H1 (cell line): ENCODE measurements around the gene LAT. TPM values are rescaled to one million over a fixed set of nuclear protein-coding genes. Genes with fewer than 3 reads are reported as not detected.
A peak's percentile ranks its signal among the peaks of the same experiment; 100 is the strongest.

Source experiments
- ASH2L ChIP-seq: fragments of 200-600, 300-600 bp; sonication (generic); IDR thresholded peaks from one replicate; pipeline ENCODE4 v1.7.1; 2017; ENCODE audit warnings: low read length
- BACH1 ChIP-seq: IDR thresholded peaks from 2 replicates; pipeline ENCODE4 v1.6.1; 2012; ENCODE audit warnings: low read length, improper control_type of control experiment
- BCL11A ChIP-seq, 2 experiments: IDR thresholded peaks; one replicate each; pipeline ENCODE4 v1.6.1; 2011; ENCODE audit warnings: low read depth in 2 of 2, low read length in 2 of 2, mild to moderate bottlenecking in 2 of 2
- CHD2 ChIP-seq: IDR thresholded peaks from 2 replicates; pipeline ENCODE4 v1.6.1; 2012; ENCODE audit warnings: low read length, improper control_type of control experiment
- CREB1 ChIP-seq: IDR thresholded peaks from 2 replicates; pipeline ENCODE4 v1.6.1; 2012; ENCODE audit warnings: inconsistent platforms
- EGR1 ChIP-seq: IDR thresholded peaks from 2 replicates; pipeline ENCODE4 v1.6.1; 2011; ENCODE audit warnings: low read depth, low read length, borderline replicate concordance
- EP300 ChIP-seq, 2 experiments: IDR thresholded peaks; 1 replicate in 1 of 2; 2 replicates in 1 of 2; pipeline ENCODE4 v1.6.1; 2011 to 2012; ENCODE audit warnings: low read depth in 2 of 2, low read length in 2 of 2, mild to moderate bottlenecking in 2 of 2, borderline replicate concordance in 1 of 2, inconsistent platforms in 1 of 2, moderate library complexity in 1 of 2
- FOSL1 ChIP-seq: IDR thresholded peaks from 2 replicates; pipeline ENCODE4 v1.6.1; 2011; ENCODE audit warnings: mild to moderate bottlenecking, low read depth, low read length, moderate library complexity; ENCODE audit not compliant: insufficient read depth
- GABPA ChIP-seq: IDR thresholded peaks from 2 replicates; pipeline ENCODE4 v1.6.1; 2011; ENCODE audit warnings: mild to moderate bottlenecking, low read length, moderate library complexity, borderline replicate concordance; ENCODE audit not compliant: insufficient read depth
- GTF2F1 ChIP-seq: IDR thresholded peaks from 2 replicates; pipeline ENCODE4 v1.6.1; 2012; ENCODE audit warnings: low read depth, low read length, improper control_type of control experiment, borderline replicate concordance
- HDAC6 ChIP-seq: IDR thresholded peaks from one replicate; pipeline ENCODE4 v1.7.1; 2012; ENCODE audit warnings: low read depth, mild to moderate bottlenecking, inconsistent platforms, low read length, moderate library complexity
- JUND ChIP-seq: IDR thresholded peaks from 2 replicates; pipeline ENCODE4 v1.6.1; 2011; ENCODE audit warnings: mild to moderate bottlenecking, improper control_type of control experiment, low read length
- KDM5A ChIP-seq: fragments of 200-600 bp; IDR thresholded peaks from 2 replicates; pipeline ENCODE4 v1.7.1; 2012; ENCODE audit warnings: mild to moderate bottlenecking, low read length, inconsistent platforms, mixed read lengths
- MAFK ChIP-seq: IDR thresholded peaks from 2 replicates; pipeline ENCODE4 v1.6.1; 2012; ENCODE audit warnings: low read depth, mild to moderate bottlenecking, improper control_type of control experiment, low read length
- NANOG ChIP-seq: IDR thresholded peaks from 2 replicates; pipeline ENCODE4 v1.6.1; 2011; ENCODE audit warnings: low read length, low read depth, mild to moderate bottlenecking, inconsistent platforms; ENCODE audit not compliant: insufficient read depth, poor library complexity, severe bottlenecking
- POU5F1 ChIP-seq: IDR thresholded peaks from 2 replicates; pipeline ENCODE4 v1.6.1; 2011; ENCODE audit warnings: low read depth, mild to moderate bottlenecking, low read length, moderate library complexity
- RFX5 ChIP-seq: IDR thresholded peaks from 2 replicates; pipeline ENCODE4 v1.6.1; 2011; ENCODE audit warnings: low read depth, low read length, improper control_type of control experiment, borderline replicate concordance
- RNF2 ChIP-seq: fragments of 200-900, 300-1000 bp; sonication (generic); IDR thresholded peaks from 2 replicates; pipeline ENCODE4 v1.7.1; 2016; ENCODE audit warnings: borderline replicate concordance, low read depth, mild to moderate bottlenecking, antibody characterized with exemption, low read length; ENCODE audit not compliant: poor library complexity, severe bottlenecking; ENCODE audit errors: missing control alignments
- TBP ChIP-seq: IDR thresholded peaks from 2 replicates; pipeline ENCODE4 v1.6.1; 2011; ENCODE audit warnings: low read depth, low read length, improper control_type of control experiment
- TEAD4 ChIP-seq: IDR thresholded peaks from 2 replicates; pipeline ENCODE4 v1.6.1; 2012; ENCODE audit warnings: low read depth, low read length, inconsistent platforms, mixed read lengths
- polyA plus RNA-seq, 7 experiments: library from polyadenylated mRNA; depleted of rRNA in 3 of 7; stranded (reverse) in 5 of 7; unstranded in 2 of 7; fragments of >200 nt in 5 of 7; fragments of 200-250 nt in 2 of 7; gene quantifications; 1 replicate in 5 of 7; 2 replicates in 1 of 7; 4 replicates in 1 of 7; pipeline versions ENCODE4 v1.2.1 to v1.2.3, GENCODE V29; 2011 to 2013; ENCODE audit warnings: missing spikeins in 2 of 7, mixed read lengths in 2 of 7
- total RNA-seq: library from RNA; stranded (reverse); fragmentation: NEBNext Ultra II Directional; extraction: Animal tissue kit (Norgen Biotek cat#: 25700); gene quantifications from 2 replicates; pipeline ENCODE4 v1.2.1, GENCODE V29; 2021
- TF ChIP-seq, protein P1 (sequence below): IDR thresholded peaks from 2 replicates; pipeline ENCODE4 v1.6.1; 2011; ENCODE audit warnings: low read depth, mild to moderate bottlenecking, low read length; ENCODE audit not compliant: insufficient read depth

LAT gene
- total and polyA plus RNA-seq, 2 of the 8 experiments (the other 6 are each of a cell fraction or from before 2014, with no cell fraction given): 2.7 to 3.4 TPM

GRCh38 chr16:28974437-28975157 is 10.3 kb upstream of the LAT start, which contains the start of gene SPNS1 (continued):
- peak; percentile 50; the same call in 1 of the 2 replicates for TF ChIP-seq FOSL1
- no peak for TF ChIP-seq BACH1
- TF ChIP-seq JUND: no peak
- no peak for TF ChIP-seq HDAC6
- TF ChIP-seq BCL11A (IDR thresholded peaks at IDR 0.05; ENCODE audit: low read depth in 2 of 2, low read length in 2 of 2): no peak
- TF ChIP-seq, protein P1, sequence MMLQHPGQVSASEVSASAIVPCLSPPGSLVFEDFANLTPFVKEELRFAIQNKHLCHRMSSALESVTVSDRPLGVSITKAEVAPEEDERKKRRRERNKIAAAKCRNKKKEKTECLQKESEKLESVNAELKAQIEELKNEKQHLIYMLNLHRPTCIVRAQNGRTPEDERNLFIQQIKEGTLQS: peak; percentile 99
- TF ChIP-seq ASH2L: peak; percentile 74
- TF ChIP-seq EGR1: 0 out of 2 replicates have a peak, but pooled peaks have one; percentile 38
- peak; percentile 86 for TF ChIP-seq TBP
- no peak for TF ChIP-seq MAFK
- no peak for TF ChIP-seq RNF2
- TF ChIP-seq TEAD4: 0 out of 2 replicates have a peak, but pooled peaks have one; percentile 28
- TF ChIP-seq EP300 (IDR thresholded peaks at IDR 0.05; ENCODE audit: borderline replicate concordance in 1 of 2, low read depth in 2 of 2, low read length in 2 of 2): 0 out of 3 replicates have a peak, but pooled peaks of 1 of the 2 experiments have one; percentile 69
- TF ChIP-seq POU5F1: 0 out of 2 replicates have a peak, but pooled peaks have one; percentile 1
- TF ChIP-seq GTF2F1: no peak
- peak; percentile 8; the same call in 1 of the 2 replicates for TF ChIP-seq CHD2
- TF ChIP-seq KDM5A: peak; percentile 100
- peak; percentile 66 for TF ChIP-seq CREB1
- TF ChIP-seq NANOG: peak; percentile 46
- no peak for TF ChIP-seq RFX5
- no peak for TF ChIP-seq GABPA
